Hematopoietic multipotent progenitor cell treated with erythropoietin and hydrocortisone succinate and interleukin-3 and kit ligand, for 17 days (in vitro differentiated cells): ENCODE results near the gene OR6S1.
A peak's percentile ranks its signal among the peaks of the same experiment; 100 is the strongest.

Experiments
- DNase-seq: peaks from one replicate; pipeline ENCODE4 v3.0.0-alpha.2; 2015; ENCODE audit warnings: low spot score

OR6S1 gene, protein sequence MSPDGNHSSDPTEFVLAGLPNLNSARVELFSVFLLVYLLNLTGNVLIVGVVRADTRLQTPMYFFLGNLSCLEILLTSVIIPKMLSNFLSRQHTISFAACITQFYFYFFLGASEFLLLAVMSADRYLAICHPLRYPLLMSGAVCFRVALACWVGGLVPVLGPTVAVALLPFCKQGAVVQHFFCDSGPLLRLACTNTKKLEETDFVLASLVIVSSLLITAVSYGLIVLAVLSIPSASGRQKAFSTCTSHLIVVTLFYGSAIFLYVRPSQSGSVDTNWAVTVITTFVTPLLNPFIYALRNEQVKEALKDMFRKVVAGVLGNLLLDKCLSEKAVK

DNA sequence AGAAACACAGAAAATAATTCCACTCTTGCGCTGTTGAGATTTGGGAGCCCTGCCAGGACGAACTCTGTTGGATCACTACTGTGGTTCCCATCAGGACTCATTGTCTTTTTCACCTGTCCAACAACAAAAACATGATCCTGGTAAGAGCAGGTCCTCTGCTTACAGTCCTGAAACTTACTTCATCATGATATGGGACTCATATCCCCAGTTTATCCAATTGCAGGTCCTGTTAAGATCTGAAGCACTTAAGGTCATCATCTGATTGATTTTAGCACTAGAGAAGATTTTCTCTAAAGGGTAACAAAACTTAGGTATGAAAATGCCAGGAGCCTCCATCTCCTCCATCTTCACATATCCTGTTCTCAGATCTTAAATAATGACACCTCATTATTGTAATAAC lies at the start of gene OR6S1:
TSS of gene OR6S1 (minus strand) at position 101 of the 400 bp plus-strand sequence. CDS start at position 101, 0 bp downstream.
- no peak for DNase-seq

DNA sequence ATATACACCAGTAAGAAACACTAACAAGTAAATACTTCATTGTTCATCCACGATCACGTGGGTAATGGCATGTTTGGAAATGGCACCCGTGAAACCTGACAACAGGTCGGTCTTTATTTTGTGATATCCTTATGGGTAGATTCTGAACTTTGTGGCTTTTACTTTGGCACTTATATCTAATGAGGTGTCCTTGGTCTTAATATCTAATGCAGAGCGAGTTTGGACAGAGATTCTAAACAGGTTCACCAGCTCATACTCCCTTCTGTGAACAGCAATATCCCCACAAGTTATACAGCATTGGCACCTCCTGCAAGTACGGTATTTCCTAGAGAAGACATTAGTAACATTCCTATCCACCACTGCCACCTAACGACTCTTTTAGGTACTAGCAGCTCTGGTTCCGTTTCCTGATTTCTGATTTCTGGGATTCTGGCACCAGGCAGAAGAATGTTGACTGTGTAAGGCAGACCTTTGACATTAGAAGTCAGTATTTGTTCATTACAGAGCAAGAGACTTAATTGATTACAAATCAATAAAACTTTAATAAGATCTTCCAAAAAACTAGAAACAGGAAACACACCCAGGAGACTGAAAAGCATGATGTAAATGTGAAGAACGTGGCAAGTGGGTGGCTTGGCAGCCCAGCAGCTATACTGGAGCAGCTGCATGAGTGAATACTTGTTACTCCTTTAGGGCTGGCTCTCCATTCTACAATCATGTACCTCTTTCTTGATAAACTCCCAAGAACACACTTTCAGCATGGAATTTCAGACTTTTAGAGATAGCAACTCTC lies 49.6 kb upstream of the OR6S1 start:
- peak; percentile 72 for DNase-seq

DNA sequence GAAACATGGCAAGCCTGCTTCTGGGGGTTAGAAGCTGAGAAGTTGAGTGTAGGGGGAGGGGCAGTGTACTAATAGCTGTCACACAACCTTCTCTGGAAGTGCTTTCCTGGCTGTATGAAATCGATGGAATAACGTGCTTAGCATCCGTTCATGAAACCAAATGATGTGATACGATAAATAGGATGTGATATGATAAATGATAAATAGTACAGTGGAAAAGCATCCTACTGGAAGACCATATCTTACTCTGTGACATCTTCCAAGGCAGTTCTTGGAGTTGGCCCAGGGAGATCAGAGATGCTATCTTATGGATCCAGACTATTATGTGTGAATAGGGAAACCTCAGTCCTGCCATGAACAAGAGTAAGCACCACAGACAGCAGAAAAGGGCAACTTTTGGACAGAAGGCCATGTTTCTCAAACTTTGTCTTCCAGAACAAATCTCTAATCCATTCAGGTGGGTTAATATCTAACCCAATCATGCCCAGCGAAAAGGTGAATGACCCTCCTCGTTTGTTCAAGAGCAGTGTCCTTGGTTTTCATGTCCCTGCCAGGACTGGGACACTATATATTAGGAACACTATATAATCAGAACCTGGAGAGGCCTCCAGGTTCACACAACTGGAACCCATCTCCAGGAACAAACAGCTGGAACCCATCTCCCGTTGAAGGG lies 46.8 kb upstream of the OR6S1 start, which contains the start of gene ANG:
TSS of gene ANG (plus strand) at position 598 of the 673 bp plus-strand sequence. CDS start 4,801 bp downstream, outside the sequence.
- DNase-seq = no peak

DNA sequence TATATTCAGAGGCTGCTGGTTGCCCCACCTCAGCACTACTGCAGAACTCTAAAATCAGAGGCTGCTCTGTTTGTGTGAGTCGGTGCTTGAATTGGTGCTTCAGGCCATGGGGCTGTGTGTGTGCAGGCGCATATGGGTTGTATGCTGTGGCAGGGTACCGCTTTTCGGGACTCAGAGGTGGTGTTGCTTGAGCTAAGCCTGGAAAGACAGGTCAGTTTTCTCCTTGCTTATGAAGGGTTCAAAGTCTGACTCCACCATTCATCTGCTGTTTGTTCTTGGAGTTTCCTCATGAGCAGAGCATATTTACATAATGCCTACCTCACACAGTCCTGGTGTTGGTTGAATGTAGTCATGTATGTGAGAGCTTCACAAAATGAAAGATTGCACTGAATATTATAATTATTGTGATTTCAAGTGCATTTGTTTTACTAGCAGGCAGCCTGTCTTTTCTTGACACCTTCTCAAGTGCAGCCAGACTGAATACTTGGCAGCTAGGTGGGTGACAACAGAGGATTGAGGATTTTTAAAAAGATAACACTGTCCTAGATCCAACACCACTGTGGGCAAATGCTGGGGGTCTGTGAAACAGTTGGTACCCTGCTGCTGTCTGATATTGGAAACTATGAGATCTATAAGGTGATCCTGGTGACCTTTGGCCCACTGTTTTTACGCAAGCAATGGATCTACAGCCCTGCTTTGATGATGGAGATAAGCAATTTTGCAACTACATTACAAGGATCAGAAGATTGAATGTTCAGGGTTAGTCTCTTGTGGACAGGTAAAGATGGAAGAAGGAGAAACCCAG lies 46.1 kb upstream of the OR6S1 start:
- no peak for DNase-seq

DNA sequence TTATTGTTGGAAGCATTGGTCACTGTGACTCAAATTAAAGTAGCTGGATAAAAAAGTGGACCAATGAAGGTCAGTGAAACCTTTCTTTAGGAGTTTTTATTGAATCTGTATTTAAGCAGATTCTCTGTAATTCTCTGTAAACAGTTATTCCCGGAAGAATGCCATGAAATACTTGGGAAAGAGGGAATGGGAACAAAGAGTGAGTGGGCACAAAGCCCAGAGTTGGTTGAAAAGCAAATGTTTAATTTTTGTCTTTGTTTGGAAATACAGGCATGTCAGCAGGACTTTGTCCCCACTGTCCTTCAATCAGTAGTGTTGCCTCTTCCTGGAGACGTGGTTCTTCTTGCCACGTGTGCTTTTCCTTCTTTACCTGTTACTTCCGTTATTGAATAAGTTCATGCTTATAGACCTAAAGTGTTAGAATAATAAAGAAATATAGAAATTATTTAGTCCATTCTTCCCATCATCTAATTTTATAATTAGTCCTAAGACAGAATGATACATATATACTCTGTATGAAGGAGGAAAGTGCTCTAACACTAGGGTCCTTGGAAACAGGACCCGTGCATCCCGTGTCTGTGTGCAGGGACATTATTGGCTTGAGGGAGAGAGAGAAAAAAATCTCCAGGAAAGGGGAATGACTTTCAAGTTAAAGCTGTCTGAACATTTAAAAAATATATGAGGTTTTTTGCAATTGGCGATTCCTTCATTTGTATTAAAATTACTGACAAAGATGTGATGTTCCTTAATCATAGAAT lies 45.1 kb upstream of the OR6S1 start:
- DNase-seq = no peak

DNA sequence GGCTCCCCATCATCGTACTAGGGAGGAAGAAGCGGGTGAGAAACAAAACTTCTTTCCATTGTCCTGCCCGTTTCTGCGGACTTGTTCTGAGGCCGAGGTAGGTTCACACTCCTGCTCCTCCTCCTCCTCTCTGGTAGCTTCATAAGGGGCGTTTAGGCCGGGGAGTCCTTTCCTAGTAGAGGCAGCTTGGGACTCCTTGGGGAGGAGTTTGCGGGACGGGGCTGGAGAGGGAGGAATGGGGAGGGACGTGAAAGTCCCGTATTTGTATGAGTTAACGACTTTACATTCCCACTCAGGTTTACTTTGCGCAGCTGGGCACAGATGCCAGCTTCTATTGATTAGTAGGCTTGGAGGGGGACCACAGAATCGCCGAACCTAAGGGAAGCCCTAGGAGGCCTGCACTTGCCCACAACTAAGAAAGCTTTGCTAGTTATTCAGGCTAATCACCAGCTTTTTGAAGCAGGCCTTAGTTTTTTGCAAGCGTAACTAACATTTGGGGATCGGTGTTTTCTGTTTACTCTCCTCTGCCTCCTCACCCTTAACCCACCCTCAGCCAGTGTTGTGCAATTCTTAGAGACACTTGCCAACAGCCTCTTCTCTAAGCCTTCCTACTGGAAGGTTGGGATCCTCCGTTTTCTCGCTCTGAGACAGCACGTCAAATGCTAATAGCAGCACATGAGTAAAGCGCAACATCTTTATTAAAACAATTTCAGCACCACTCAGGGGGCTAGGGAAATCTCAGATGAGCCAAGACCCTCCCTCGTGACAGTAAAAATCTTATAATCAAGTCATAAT lies 43.4 kb upstream of the OR6S1 start:
- no peak for DNase-seq

DNA sequence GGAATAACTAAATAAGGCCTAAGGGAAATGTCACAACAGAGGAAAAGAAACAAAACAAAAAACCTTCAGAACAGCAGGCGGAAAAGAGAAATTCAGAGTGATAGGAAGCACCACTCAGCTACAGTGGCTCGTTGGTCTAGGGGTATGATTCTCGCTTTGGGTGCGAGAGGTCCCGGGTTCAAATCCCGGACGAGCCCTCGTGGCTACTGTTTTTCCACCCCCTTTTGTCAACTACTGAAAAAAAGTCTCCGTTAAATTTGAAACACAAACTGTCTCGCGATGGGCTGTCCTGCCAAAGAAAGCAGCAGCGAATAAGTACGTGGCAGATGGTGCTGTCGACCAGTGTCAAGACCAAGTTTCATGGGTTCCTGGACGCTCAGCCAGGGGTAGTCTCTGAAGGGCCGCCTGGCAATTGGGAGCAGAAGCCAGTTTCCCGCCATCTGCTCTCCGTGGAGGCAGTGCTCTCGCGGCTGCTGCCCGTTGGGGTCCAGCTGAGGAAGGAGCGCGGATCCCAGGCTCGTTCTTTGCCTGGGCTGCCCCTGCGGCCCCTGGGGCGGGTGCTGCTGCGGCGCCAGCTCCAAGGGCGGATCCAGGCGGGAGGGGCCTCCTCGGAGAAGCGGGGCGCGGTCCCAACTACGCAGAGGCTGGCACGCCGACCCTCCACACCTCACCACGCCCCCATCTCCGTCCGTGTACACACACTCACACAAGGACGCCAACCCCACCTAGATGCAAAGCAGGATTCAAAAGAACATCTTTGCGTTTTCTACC lies 42.6 kb upstream of the OR6S1 start, which contains the start of gene RNASE4:
TSS of gene RNASE4 (plus strand) at position 670 of the 771 bp plus-strand sequence. CDS start 14,812 bp downstream, outside the sequence.
- DNase-seq = peak; percentile 69

DNA sequence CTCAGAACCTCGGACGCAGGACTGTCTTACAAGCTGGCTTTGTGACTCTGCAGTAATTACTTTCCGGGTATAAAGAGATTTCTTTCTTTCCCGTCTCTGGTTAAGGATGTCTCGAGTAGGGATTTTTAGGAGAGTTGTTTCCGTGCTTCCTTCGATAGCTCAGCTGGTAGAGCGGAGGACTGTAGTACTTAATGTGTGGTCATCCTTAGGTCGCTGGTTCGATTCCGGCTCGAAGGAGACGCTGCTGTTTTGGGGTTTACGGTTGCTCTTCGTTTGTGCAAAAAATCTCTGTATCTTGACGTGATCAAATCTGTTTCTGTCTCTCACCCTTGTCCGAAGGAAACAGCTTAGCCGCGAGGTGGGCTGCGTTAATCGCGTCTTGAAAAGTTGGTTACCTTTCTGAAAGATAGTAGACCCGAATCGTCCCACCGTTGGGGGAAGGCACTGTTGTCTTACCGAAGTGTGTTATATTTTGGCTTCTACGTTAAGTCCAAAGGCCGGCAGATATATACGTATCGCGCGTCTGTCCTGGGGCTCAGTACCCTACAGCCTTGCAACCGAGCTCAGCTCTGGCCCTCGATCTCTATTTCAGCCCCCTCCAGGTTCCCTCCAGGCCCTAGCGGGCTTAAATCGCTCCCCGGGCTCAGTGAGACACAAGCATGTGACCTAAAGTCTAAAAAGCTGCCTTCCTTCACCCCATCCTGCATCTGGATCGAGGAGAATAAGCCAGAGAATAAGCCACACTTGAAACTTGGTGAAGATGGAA lies 41.8 kb upstream of the OR6S1 start:
- peak; percentile 60 for DNase-seq

DNA sequence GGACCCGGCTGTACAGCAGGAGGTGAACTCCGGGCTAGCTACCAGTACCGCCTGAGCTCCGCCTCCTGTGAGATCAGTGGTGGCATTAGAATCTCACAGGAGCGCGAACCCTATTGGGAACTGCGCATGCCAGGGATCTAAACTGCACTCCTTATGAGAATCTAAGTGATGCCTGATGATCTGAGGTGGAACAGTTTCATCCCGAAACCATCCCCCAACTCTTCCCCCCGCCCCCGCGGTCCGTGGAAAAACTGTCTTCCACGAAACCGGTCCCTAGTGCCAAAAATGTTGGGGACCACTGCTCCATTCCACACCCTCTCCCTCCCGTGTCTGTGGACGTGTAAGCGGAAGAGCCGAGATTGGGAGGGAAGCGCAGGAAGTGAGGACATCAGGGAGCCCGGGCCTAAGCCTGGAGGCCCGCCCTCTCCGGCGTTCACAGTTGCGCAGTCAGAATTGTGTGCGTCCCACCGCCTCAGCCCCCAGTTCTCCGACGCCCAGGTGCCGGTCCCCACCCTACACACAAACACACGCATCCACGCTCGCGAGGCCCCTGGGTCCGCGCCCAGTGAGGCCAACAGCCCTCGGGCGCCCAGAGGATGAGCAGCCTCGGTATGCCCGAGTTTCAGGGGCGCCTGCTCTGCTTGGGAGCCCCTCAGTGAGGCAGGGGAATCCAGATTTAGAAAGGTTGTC lies 41.1 kb upstream of the OR6S1 start:
- DNase-seq = peak; percentile 24

DNA sequence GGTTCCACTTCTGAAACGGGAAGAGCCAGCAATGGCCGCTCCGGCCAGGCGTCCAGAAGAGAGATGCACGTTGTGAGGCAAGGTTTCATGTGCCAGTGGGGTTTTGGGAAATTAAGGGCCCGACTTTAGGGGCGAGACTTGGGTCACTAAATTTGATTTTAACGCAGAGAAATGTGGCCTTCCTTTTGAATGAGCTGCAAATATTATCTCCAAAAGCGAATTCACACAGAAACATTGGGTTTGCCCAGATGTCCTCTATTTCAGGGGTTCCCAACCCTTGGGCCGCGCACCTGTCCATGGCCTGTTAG lies 40.6 kb upstream of the OR6S1 start:
- no peak for DNase-seq

DNA sequence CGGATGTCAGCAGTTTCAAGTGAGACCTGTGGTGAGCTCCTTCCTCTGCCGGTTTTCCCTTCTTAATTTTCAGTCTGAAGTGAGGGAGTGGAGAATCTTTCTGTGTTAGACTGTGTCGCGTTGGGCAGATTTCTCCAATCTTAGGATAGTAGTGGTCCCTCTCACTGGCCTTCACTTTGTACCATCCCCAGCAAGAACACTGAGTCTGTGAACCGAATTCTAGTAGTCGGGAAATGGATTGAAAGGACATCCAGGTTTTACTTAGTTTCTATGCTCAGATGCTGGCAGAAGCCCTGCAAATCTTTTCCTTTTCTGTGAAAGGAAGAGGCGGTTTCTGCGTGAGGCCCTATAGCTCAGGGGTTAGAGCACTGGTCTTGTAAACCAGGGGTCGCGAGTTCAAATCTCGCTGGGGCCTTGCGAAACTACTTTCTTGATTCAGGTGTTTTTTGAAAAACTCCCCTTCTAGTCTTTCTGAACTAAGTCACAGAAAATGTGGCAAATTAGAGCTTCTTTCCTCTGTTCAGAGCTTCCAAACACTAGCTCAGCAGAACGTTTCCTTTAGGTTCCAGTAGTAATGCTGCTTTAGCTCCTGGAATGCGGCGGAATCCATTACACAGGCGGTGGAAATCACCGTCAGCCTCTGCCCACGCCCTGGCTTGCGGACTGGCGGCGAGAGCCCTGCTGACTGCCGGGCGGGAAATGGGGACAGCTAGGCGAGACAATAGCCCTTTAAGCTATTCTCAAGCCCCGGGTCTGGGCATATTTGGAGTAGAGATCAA lies 40.0 kb upstream of the OR6S1 start:
- peak; percentile 60 for DNase-seq

DNA sequence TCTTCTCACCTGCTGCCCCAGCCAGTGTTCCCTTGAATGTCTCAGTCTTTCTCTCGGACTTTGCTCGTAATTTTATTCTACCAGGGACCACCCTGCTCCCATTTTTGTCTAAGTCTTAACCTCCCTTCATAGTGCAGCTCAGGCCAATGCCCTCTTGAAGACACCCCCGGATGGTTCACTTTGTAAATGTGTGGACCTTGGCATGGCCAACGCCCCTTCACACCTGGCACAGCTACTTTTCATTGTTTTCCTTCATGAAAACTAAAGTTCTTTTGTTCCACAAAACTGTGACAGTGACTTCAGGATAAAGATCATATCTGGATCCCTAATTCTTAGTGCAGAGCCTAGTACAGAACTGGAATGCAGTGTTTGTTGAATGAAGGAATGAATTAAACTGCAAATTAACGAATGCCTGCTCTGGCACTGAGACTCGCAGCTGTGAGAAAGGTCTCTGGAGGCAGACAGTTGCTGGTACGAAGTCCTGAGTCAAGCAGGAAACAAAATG lies 39.4 kb upstream of the OR6S1 start:
- DNase-seq = no peak

DNA sequence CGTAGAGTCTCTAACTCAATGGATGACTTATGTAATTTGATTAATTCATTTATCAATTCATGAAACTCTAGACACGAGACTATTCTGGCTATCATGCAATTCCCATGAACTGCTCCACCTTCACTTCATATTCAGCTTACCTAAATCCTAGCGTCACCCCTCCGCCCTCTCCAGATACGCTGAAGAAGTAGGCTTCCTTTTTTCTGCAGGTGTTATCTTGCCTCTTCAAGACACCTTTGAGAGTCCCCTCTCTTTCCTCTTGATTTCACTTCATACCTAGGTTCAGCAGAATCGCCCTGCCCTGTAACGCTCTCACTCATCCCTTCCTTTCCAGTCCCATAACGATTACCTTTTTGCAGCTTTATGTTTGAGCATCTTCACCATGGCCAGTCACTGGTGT lies 38.9 kb upstream of the OR6S1 start:
- DNase-seq = no peak

DNA sequence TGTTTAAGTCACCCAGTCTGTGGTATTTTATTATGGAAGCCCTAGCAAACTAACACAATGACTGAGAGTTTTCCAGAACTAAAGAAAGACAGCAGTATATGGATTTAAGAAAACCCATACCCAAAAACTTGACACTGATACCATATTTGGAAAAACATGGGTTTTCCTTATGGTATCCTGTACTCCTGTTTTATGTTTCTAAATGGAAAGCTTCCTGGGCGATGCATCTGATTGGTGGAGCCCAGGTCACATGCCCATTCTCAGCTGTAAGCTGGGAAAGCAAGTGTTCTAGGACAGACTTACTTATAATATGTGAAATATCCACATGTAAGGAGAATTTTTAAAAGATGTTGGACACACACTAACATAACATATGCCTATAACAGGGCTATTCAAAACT lies 38.4 kb upstream of the OR6S1 start:
- DNase-seq = no peak

DNA sequence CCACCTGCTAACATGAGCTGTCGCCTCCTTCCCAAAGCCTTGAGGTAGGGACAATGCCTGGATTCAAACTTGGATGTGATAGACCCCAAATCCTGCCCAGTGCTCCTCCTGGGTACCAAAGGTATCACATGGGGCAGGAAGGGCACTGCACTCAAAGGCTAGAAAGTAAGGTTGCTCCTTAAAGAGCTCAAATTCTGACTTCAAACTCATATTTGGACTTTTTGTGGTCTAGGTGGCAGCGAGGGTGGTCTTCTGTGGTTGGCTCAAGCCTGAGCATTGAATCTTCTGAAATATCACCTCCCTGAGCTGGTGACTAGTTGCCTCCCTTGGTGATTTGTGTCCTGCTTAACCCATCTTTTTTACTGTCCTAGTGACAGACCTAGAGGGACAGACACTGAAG lies 34.6 kb upstream of the OR6S1 start:
- DNase-seq = no peak

DNA sequence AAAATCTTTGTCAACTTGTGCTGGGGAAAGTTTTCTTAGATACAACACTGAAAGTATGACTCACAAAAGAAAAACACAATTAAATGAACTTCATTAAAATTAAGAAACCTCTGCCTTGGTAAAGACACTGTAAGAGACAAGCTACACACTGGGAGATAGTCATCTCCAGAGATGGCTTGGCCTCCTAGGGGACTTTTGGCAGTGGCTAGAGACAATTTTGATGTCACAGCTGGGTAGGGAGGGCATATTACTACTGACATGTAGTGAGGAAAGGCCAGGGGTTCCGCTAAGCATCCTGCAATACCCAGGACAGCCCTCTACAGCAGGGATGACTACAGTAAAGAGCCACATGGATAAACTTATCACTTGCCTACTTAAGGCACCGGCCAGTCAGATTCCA lies 34.2 kb upstream of the OR6S1 start:
- no peak for DNase-seq

DNA sequence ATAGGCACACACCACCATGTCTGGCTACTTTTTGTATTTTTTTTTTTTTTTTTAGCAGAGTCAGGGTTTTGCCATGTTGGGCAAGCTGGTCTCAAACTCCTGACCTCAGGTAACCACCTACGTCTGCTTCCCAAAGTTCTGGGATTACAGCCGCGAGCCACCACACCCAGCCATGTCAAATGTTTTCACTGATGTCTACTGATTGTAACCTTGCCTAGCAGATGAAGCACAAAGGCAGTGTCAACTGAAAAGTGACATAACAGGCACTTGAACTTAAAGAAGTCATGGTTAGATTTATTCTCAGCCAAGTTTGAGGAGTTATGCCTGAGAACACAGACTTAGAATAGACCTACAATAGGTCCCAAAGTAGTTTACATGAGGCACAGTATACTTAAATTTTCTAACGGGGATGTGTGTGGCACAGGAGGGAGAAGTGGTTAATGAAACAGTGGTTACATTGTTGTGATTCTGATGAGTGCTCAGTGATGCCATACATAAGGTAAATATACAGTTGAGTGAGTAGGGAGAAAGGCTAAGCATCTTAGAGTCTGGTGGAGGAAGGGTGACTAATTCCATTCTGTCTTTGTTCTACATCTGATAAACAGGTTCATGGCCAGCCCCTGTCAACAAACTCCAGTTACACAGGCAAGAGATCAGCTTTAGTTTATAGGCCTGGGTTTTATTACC lies 30.2 kb upstream of the OR6S1 start:
- DNase-seq = no peak
